Measurements from ENCODE around the gene MMAB. TPM values are rescaled to one million over a fixed set of nuclear protein-coding genes. Genes with fewer than 3 reads are reported as not detected.

The MMAB gene
- total and polyA plus RNA-seq, 2 of the 13 experiments (the other 11 are each of a cell fraction or from before 2014, with no cell fraction given), result 26.1 to 77.3 TPM

- no TSS peak for BruUV-seq (replicated peaks)
- no peak overlapping the region for H3K9ac ChIP-seq (ENCODE audit: insufficient read depth, low read depth, low read length)
- peaks cover 27% of the 10 kb centered on the region for H3K4me1 ChIP-seq (ENCODE audit: insufficient read depth, low read length)
- H3K4me2 ChIP-seq (ENCODE audit: low read depth, low read length), result no peak overlapping the region
- WGBS (ENCODE audit: low lambda C conversion rate), result 0% methylated on average over 1 of the region's 1 CpG
- ChIA-PET POLR2A (no interaction called here), CTCF (ENCODE audit: low intra/inter-chr PET ratio, low total read pairs) (no interaction called here)
- H3K36me3 ChIP-seq (replicated peaks in 1 of 2; ENCODE audit: control insufficient read depth in 1 of 2, insufficient read depth in 2 of 2, low read length in 2 of 2), result no peaks in the 10 kb centered on the region
- no peaks in the 10 kb centered on the region for H3K79me2 ChIP-seq (ENCODE audit: insufficient read depth, low read length)
- H3K27me3 ChIP-seq (ENCODE audit: control insufficient read depth in 1 of 2, insufficient read depth in 2 of 2, low read length in 2 of 2), result peaks cover 5 to 43% of the 10 kb centered on the region in 2 experiments
- H2AFZ ChIP-seq (ENCODE audit: low read length), result no peak overlapping the region
- FAIRE-seq (no peak), ATAC-seq (no peak), DNase-seq (ENCODE audit: low spot score) (no peak)
- no peaks in the 10 kb centered on the region for H3K9me3 ChIP-seq (ENCODE audit: low read length)
- in situ Hi-C loops (cut with HindIII; ENCODE audit: extremely low pct_ligation_motif_present, low pct_unique_long_range_greater_than_20kb), result no loop called here
- intact Hi-C loops (cut with micrococcal nuclease; ENCODE audit: unreplicated experiment), result no loop called here
- no peak overlapping the region for H3K4me3 ChIP-seq (replicated peaks in 1 of 3; ENCODE audit: insufficient read depth in 1 of 3, low read depth in 2 of 3, low read length in 3 of 3)
- H3K27ac ChIP-seq (ENCODE audit: extremely low read length, insufficient read depth, low read length), result no peak overlapping the region
- no peaks in the 10 kb centered on the region for H4K20me1 ChIP-seq (ENCODE audit: insufficient read depth, low read length)
- TF ChIP-seq TOE1 (CRISPR knock-in tag; IDR thresholded peaks at IDR 0.05) (no peak), ZSCAN29 (CRISPR knock-in tag; conservative IDR thresholded peaks at IDR 0.05) (no peak), ZNF317 (CRISPR knock-in tag; IDR thresholded peaks at IDR 0.05) (no peak), ZNF7 (CRISPR knock-in tag; IDR thresholded peaks at IDR 0.05) (no peak), ZNF687 (CRISPR knock-in tag; IDR thresholded peaks at IDR 0.05) (no peak), NCOA2 (CRISPR knock-in tag; IDR thresholded peaks at IDR 0.05) (no peak), SP2 (CRISPR knock-in tag; IDR thresholded peaks at IDR 0.05) (no peak), MED1 (CRISPR knock-in tag; IDR thresholded peaks at IDR 0.05) (no peak), STAT5B (CRISPR knock-in tag; IDR thresholded peaks at IDR 0.05) (no peak), ZNF777 (CRISPR knock-in tag; IDR thresholded peaks at IDR 0.05) (no peak), NRL (CRISPR knock-in tag; IDR thresholded peaks at IDR 0.05; ENCODE audit: borderline replicate concordance) (no peak), ZFYVE20 (CRISPR knock-in tag; IDR thresholded peaks at IDR 0.05; ENCODE audit: borderline replicate concordance, low read depth) (no peak)
Observed at GRCh38 chr12:109621211-109621694, 47.9 kb upstream of the MMAB start.

Data from HepG2 (cell line).